ENCODE measurements around the gene PID1. TPM values are rescaled to one million over a fixed set of nuclear protein-coding genes. Genes with fewer than 3 reads are reported as not detected.

PID1 gene
- total RNA-seq, 2 donors from 2014 or later: 13.0 to 13.8 TPM

DNA sequence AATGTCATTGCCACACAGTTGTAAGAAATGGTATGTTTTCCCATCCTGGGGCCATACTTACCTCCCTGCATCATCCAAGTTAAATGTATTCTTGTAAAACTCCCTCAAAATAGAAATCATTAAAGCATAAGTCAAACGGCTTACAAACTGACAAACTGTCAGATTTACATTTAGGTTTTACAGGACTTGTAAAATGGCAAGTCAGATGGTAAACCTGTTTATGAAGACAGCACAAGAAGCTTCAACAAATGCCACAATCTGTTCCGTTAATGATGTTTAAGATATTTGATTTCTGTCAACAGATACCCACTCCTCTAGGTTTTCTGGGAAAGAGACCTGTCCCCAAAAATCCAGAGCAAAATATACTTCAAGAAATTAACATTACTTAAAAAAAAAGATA lies 197.2 kb downstream of the PID1 start:
- DNase-seq (no peak), ATAC-seq (no peak)
- intact Hi-C loops (cut with DNase I): no loop called here
- Histone ChIP-seq H3K27me3 (no peaks in the 10 kb centered on the region), H3K27ac (no peak overlapping the region), H3K9me3 (no peaks in the 10 kb centered on the region), H3K4me1 (no peaks in the 10 kb centered on the region), H3K4me3 (no peak overlapping the region), H3K36me3 (replicated peaks in 1 of 2; ENCODE audit: insufficient read depth in 1 of 2, low read depth in 2 of 2) (no peaks in the 10 kb centered on the region)
- WGBS, 2 donors: 79 to 80% methylated on average over 2 of the region's 2 CpGs
- no peak for TF ChIP-seq POLR2A (IDR thresholded peaks at IDR 0.05)
- TF ChIP-seq, protein P1, sequence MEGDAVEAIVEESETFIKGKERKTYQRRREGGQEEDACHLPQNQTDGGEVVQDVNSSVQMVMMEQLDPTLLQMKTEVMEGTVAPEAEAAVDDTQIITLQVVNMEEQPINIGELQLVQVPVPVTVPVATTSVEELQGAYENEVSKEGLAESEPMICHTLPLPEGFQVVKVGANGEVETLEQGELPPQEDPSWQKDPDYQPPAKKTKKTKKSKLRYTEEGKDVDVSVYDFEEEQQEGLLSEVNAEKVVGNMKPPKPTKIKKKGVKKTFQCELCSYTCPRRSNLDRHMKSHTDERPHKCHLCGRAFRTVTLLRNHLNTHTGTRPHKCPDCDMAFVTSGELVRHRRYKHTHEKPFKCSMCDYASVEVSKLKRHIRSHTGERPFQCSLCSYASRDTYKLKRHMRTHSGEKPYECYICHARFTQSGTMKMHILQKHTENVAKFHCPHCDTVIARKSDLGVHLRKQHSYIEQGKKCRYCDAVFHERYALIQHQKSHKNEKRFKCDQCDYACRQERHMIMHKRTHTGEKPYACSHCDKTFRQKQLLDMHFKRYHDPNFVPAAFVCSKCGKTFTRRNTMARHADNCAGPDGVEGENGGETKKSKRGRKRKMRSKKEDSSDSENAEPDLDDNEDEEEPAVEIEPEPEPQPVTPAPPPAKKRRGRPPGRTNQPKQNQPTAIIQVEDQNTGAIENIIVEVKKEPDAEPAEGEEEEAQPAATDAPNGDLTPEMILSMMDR (IDR thresholded peaks at IDR 0.05): no peak

DNA sequence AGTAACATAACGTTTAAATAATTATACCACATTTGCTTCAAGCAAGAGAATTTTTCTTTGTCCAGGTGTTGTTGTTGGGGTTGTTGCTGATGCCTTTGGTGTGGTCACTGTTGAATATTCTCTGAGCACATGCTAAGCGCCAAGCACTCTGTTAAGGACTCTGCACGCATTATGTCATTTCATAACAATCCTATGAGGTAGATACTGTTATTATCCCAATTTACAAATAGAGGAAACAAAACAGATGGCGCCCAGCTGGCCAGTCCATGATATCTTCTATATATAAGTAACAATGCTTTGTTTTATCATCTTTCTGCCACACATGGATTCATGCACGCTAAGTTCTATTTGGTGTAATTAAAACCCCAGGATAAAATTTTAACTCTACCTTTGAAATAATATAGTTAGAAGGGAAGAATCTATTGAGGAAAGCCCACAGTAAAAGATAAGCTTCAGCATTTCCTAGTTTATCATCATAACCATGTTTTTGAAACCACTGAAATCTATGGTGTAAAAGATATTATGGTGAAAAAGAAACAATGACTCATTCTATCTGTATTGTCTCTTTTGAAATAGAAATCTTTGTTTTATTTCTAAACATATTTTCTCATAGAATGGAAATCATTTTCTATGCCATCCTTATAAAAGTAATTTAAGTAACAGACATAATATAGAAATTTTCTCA lies 199.7 kb downstream of the PID1 start:
- WGBS, 2 donors: 86 to 87% methylated on average over 5 of the region's 5 CpGs
- intact Hi-C loops (cut with DNase I): no loop called here
- no peaks in the 10 kb centered on the region for H3K9me3 ChIP-seq

DNA sequence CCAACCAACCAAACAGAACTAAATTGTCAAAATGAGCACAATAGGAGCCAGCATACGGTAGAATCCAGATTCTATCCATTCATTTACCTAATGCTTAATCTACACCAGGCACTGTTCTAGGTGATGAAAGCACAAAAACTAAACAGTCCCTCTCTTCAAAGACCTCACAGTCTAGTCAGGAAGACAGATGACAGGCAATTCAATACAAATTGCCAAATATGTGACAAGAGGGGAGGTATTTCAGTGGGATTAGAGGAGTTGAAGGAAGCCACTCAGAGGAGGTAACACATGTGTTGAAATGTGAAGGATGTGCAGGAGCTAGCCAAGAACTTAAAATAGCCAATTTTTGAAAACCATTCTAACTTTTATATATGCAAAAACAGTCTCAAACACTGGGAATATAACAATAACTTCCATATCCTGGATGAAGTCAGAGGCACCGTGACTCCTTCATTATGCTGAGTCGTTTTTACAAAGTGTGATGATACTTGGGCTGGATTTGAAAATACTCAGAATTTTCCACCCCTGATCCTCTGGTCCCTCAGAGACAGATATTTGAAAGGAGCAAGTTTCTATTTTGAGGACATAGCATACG lies 204.9 kb downstream of the PID1 start:
- TF ChIP-seq POLR2A (IDR thresholded peaks at IDR 0.05): no peak
- TF ChIP-seq, protein P1 (IDR thresholded peaks at IDR 0.05): no peak
- H3K27ac ChIP-seq: no peak overlapping the region
- no peaks in the 10 kb centered on the region for H3K27me3 ChIP-seq
- ATAC-seq: no peak
- H3K4me1 ChIP-seq: no peaks in the 10 kb centered on the region
- DNase-seq: no peak
- H3K9me3 ChIP-seq: no peaks in the 10 kb centered on the region
- no peak overlapping the region for H3K4me3 ChIP-seq
- no peaks in the 10 kb centered on the region for H3K36me3 ChIP-seq (replicated peaks in 1 of 2; ENCODE audit: insufficient read depth in 1 of 2, low read depth in 2 of 2)
- WGBS, 2 donors: 77 to 88% methylated on average over 4 of the region's 4 CpGs
- intact Hi-C loops (cut with DNase I): no loop called here

More for the DNA sequence above, 199.7 kb downstream of the PID1 start:
- TF ChIP-seq POLR2A (IDR thresholded peaks at IDR 0.05): no peak
- TF ChIP-seq, protein P1 (IDR thresholded peaks at IDR 0.05): no peak
- Histone ChIP-seq H3K36me3 (replicated peaks in 1 of 2; ENCODE audit: insufficient read depth in 1 of 2, low read depth in 2 of 2) (no peaks in the 10 kb centered on the region), H3K4me1 (no peaks in the 10 kb centered on the region), H3K27ac (no peak overlapping the region), H3K4me3 (no peak overlapping the region), H3K27me3 (no peaks in the 10 kb centered on the region)
- ATAC-seq: no peak
- no peak for DNase-seq

DNA sequence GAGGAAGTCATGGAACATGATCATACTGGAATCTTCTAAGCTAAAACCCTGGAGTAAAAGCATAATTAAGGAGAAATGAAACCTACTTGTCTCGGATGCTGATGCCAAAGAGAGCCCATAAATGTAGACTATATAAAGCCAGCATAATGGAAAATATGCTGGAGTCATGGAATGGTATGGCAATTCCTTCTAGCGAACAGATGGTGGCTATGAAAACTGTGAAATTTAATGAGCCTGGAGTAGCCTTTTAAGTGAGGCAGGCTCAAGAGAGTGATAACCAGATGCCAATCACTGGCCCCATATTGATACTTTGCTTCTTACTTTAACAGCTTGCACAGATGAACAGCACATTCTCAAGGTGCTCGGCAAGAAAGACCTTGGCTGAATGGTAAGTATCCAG lies 206.3 kb downstream of the PID1 start:
- DNase-seq (no peak), ATAC-seq (no peak)
- H3K27ac ChIP-seq: no peak overlapping the region
- no peaks in the 10 kb centered on the region for H3K36me3 ChIP-seq (replicated peaks in 1 of 2; ENCODE audit: insufficient read depth in 1 of 2, low read depth in 2 of 2)
- intact Hi-C loops (cut with DNase I): no loop called here
- WGBS, 2 donors: 65 to 85% methylated on average over 3 of the region's 3 CpGs
- H3K4me1 ChIP-seq: no peaks in the 10 kb centered on the region
- no peaks in the 10 kb centered on the region for H3K27me3 ChIP-seq
- no peak for TF ChIP-seq POLR2A (IDR thresholded peaks at IDR 0.05)
- TF ChIP-seq, protein P1 (IDR thresholded peaks at IDR 0.05): no peak
- no peak overlapping the region for H3K4me3 ChIP-seq
- H3K9me3 ChIP-seq: no peaks in the 10 kb centered on the region

DNA sequence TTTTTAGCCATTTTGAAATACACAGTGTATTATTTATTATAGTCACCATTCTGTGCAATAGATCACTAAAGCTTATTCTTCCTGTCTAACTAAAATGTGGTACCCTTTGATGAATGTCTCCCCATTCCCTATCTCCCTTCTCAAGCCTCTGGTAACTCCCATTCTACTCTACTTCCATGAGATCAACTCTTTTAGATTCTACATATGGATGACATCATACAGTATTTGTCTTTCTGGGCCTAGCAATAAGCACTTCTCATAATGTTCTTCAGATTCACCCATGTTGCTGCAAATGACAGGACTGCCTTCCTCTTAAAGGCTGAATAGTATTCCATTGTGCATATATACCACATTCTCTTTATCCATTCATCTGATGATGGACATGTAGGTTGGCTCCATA lies 210.9 kb downstream of the PID1 start:
- intact Hi-C loops (cut with DNase I): no loop called here
- ATAC-seq: no peak
- H3K36me3 ChIP-seq (replicated peaks in 1 of 2; ENCODE audit: insufficient read depth in 1 of 2, low read depth in 2 of 2): no peaks in the 10 kb centered on the region
- TF ChIP-seq, protein P1 (IDR thresholded peaks at IDR 0.05): no peak
- TF ChIP-seq POLR2A (IDR thresholded peaks at IDR 0.05): no peak
- H3K9me3 ChIP-seq: no peaks in the 10 kb centered on the region
- no peaks in the 10 kb centered on the region for H3K27me3 ChIP-seq
- H3K27ac ChIP-seq: no peak overlapping the region
- no peak for DNase-seq
- H3K4me1 ChIP-seq: peaks cover 5% of the 10 kb centered on the region
- no peak overlapping the region for H3K4me3 ChIP-seq

Measured in body of pancreas (tissue), 4 donors.